ENCODE results near the gene TNFSF11. TPM values are rescaled to one million over a fixed set of nuclear protein-coding genes. Genes with fewer than 3 reads are reported as not detected.

The TNFSF11 gene
- total and polyA plus RNA-seq, 4 donors: 0.25 to 1.3 (median 0.25) TPM

- no peaks in the 10 kb centered on the region for H3K36me3 ChIP-seq (ENCODE audit: control insufficient read depth in 4 of 4, insufficient read depth in 3 of 4, low read depth in 1 of 4, low read length in 3 of 4)
- TF ChIP-seq HNF4A (conservative IDR thresholded peaks at IDR 0.05) (peak; percentile 21 to 25), RXRA (IDR thresholded peaks at IDR 0.05) (no peak), ZBTB33 (IDR thresholded peaks at IDR 0.05) (no peak)
Measured at GRCh38 chr13:42532561-42533335, 41.2 kb upstream of the TNFSF11 start.

GRCh38 chr13:42533336-42533591, 40.7 kb upstream of the TNFSF11 start:
- no peak overlapping the region for H3K27ac ChIP-seq (ENCODE audit: low read depth in 1 of 2, low read length in 2 of 2)
- TF ChIP-seq YY1 (IDR thresholded peaks at IDR 0.05): no peak
- no peak for TF ChIP-seq NR2F2 (IDR thresholded peaks at IDR 0.05)
- no peak for TF ChIP-seq MAX (IDR thresholded peaks at IDR 0.05)
- no peak for TF ChIP-seq JUND (IDR thresholded peaks at IDR 0.05)
- TF ChIP-seq HNF4G (IDR thresholded peaks at IDR 0.05): no peak
- no peak for TF ChIP-seq FOXA2 (IDR thresholded peaks at IDR 0.05)
- no peaks in the 10 kb centered on the region for H3K27me3 ChIP-seq (ENCODE audit: control insufficient read depth in 4 of 4, insufficient read depth in 4 of 4, low read length in 3 of 4)
- H3K9ac ChIP-seq (ENCODE audit: low read depth in 1 of 2, low read length in 2 of 2): no peak overlapping the region
- peaks cover 0 to 16% (median 15%) of the 10 kb centered on the region in 4 donors for H3K4me1 ChIP-seq (ENCODE audit: control insufficient read depth in 4 of 4, insufficient read depth in 4 of 4, low read length in 3 of 4)
- no peak overlapping the region for H3K4me3 ChIP-seq (ENCODE audit: low read depth in 1 of 3, low read length in 3 of 3)
- no peaks in the 10 kb centered on the region for H3K36me3 ChIP-seq (ENCODE audit: control insufficient read depth in 4 of 4, insufficient read depth in 3 of 4, low read depth in 1 of 4, low read length in 3 of 4)
- no peaks in the 10 kb centered on the region for H3K9me3 ChIP-seq (ENCODE audit: control insufficient read depth in 4 of 4, low read length in 3 of 4)
- no peak for DNase-seq (ENCODE audit: low spot score)
- WGBS: 97% methylated on average over 1 of the region's 1 CpG

More at GRCh38 chr13:42532561-42533335, 41.2 kb upstream of the TNFSF11 start:
- no peak for DNase-seq (ENCODE audit: low spot score)
- Histone ChIP-seq H3K4me1 (ENCODE audit: control insufficient read depth in 4 of 4, insufficient read depth in 4 of 4, low read length in 3 of 4) (peaks cover 0 to 16% (median 15%) of the 10 kb centered on the region in 4 donors), H3K27me3 (ENCODE audit: control insufficient read depth in 4 of 4, insufficient read depth in 4 of 4, low read length in 3 of 4) (no peaks in the 10 kb centered on the region), H3K9me3 (ENCODE audit: control insufficient read depth in 4 of 4, low read length in 3 of 4) (no peaks in the 10 kb centered on the region), H3K9ac (ENCODE audit: low read depth in 1 of 2, low read length in 2 of 2) (no peak overlapping the region), H3K4me3 (ENCODE audit: low read depth in 1 of 3, low read length in 3 of 3) (no peak overlapping the region), H3K27ac (ENCODE audit: low read depth in 1 of 2, low read length in 2 of 2) (peak overlapping the region in 1 of 2 donors; percentile 52)
- 32% methylated on average over 4 of the region's 4 CpGs for WGBS

- H3K27ac ChIP-seq (ENCODE audit: low read depth in 1 of 2, low read length in 2 of 2): peak overlapping the region in 1 of 2 donors; percentile 1
- TF ChIP-seq NR2F2 (IDR thresholded peaks at IDR 0.05): no peak
- peak; percentile 15 to 35 for TF ChIP-seq RAD21 (IDR thresholded peaks at IDR 0.05)
- TF ChIP-seq TAF1 (conservative IDR thresholded peaks at IDR 0.05): no peak
- peak; percentile 80 to 83 for TF ChIP-seq HNF4A (conservative IDR thresholded peaks at IDR 0.05)
- peak; percentile 39 for TF ChIP-seq MAX (IDR thresholded peaks at IDR 0.05)
- no peak for TF ChIP-seq EGR1 (IDR thresholded peaks at IDR 0.05; ENCODE audit: low read depth in 2 of 2)
- TF ChIP-seq FOXA1 (IDR thresholded peaks at IDR 0.05): peak; percentile 63
- TF ChIP-seq HNF4G (IDR thresholded peaks at IDR 0.05): no peak
- TF ChIP-seq SP1 (IDR thresholded peaks at IDR 0.05): peak; percentile 69
- peak; percentile 94 for TF ChIP-seq FOXA2 (IDR thresholded peaks at IDR 0.05)
- TF ChIP-seq YY1 (IDR thresholded peaks at IDR 0.05): peak; percentile 69
- TF ChIP-seq RXRA (IDR thresholded peaks at IDR 0.05): peak; percentile 85 to 87
- no peak for TF ChIP-seq REST (IDR thresholded peaks at IDR 0.05)
- no peak overlapping the region for H3K4me3 ChIP-seq (ENCODE audit: low read depth in 1 of 3, low read length in 3 of 3)
- DNase-seq (ENCODE audit: low spot score): no peak
- H3K4me1 ChIP-seq (ENCODE audit: control insufficient read depth in 4 of 4, insufficient read depth in 4 of 4, low read length in 3 of 4): peaks cover 0 to 25% (median 19%) of the 10 kb centered on the region in 4 donors
- no peak overlapping the region for H3K9ac ChIP-seq (ENCODE audit: low read depth in 1 of 2, low read length in 2 of 2)
- H3K36me3 ChIP-seq (ENCODE audit: control insufficient read depth in 4 of 4, insufficient read depth in 3 of 4, low read depth in 1 of 4, low read length in 3 of 4): no peaks in the 10 kb centered on the region
- H3K9me3 ChIP-seq (ENCODE audit: control insufficient read depth in 4 of 4, low read length in 3 of 4): no peaks in the 10 kb centered on the region
- 35% methylated on average over 1 of the region's 1 CpG for WGBS
- H3K27me3 ChIP-seq (ENCODE audit: control insufficient read depth in 4 of 4, insufficient read depth in 4 of 4, low read length in 3 of 4): no peaks in the 10 kb centered on the region
Measured at GRCh38 chr13:42534785-42535184, 39.2 kb upstream of the TNFSF11 start.
